ENCODE data around the gene NPY.

The NPY gene

DNA sequence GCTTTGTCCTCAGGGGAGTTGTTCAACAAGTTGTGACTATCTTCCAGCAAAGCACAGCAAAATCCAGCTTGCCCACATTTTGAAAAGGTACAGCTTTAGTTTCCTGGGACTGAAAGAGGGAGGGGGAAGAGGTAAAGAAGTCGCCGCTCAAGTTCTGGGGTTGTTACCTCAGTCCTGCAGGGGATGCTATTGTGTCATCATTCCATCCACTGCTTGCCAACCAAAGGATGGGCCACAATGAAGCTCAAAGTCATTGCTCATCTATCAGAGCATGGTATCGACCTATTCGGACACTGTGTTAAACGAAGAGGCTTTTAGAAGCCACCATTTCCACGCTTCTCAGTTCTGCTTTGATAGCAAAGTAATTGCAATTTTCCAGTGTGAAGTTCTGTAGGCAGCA is 34.3 kb downstream of the NPY start:
- no peak for DNase-seq

- no peak for DNase-seq
Observed at GRCh38 chr7:24319209-24319608, 35.2 kb downstream of the NPY start.

DNA sequence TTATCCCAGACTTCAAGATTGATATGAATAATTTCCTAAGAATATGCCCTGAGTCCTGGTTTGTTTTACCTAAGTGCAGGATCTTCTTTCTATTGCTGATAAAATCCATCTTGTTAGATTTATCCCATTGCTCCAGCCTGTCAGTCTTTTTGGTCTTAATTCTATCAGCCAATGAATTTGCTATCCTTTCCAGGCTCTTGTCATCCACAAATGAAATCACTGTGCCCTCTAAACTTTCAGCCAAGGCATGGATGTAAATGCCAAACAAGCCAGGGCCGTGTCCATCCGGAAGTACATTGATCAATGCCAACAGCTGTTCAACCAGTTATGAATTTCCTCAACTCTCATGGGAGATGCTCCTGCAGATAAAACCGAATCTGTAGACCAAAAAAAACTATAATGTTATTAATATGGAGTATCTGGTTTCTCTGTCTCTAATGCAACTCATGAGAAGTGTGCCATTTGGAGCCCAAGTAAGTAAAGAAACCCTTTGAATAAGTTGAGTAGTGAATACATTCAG is 40.0 kb downstream of the NPY start:
- DNase-seq: no peak

DNA sequence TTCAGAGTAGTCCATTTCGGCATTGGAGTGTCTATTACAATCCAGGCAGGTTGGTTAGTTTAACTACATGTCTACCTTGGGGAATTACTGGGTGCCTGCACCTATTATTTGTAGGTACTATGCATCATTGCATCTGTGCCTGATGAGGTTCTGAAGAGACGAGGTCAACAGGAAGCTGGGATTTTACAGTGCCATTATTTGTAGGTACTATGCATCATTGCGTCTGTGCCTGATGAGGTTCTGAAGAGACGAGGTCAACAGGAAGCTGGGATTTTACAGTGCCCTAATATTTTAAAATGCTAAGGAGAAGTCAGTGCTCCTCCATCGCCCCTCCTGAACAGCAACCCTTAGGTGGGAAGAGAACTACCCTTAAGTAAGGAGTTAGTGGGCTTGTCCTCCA is 41.7 kb downstream of the NPY start:
- no peak for DNase-seq

DNA sequence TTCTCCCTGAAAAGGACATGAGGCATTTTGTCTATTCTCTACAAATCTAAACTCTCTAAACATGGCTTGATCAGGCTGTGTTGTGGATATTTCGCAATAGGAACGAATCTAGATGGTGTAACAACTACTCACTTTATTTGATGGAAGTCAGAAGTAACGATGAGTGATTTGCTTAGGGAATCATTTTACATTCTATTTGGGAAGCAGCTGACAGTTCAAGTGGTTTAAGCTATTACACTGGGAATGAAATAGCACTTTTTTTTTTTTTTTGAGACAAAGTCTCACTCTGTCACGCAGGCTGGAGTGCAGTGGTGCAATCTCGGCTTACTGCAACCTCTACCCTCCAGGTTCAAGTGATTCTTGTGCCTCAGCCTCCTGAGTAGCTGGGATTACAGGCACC is 44.1 kb downstream of the NPY start:
- DNase-seq: no peak

GRCh38 chr7:24328894-24329293 is 44.9 kb downstream of the NPY start:
- DNase-seq: no peak

- DNase-seq: no peak
Observed at GRCh38 chr7:24334012-24334411, 50.0 kb downstream of the NPY start.

DNA sequence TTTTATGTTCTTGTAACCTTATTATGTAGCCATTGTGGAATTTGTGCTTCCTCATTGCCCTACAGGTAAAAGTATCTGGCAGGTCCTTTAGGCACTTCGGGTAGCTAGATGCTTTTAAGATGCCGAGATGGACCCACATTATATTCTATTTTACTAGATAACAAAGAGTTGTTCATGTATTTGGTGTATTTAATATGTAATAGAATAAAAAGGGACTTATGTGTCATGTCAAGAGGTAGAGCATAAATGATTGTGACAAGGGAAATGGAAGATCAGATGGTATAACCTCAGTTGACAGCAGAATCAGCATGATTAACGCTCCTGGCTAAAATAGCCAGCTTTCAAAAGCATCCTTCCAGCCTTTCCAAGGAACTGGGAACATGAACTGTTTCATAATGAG is 50.6 kb downstream of the NPY start:
- DNase-seq: no peak

DNA sequence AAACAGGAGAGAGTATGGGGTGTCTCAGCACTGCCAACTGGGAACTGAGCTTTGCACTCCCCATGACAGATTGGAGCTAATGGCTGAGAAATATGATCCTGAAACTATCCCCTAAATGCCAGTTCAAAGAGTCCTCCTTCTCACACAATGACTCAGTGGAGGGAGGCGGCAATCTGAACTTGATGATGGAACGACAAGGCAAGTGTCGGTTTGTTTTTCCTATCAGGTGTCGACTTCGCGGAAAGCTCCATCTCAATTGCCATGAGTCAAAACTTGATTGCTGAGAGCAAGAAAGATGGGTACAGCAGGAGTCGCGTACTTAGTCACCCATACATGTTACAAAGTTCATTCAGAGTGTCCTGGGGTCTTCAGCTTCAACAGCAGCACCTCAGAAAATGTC is 52.5 kb downstream of the NPY start:
- no peak for DNase-seq

DNA sequence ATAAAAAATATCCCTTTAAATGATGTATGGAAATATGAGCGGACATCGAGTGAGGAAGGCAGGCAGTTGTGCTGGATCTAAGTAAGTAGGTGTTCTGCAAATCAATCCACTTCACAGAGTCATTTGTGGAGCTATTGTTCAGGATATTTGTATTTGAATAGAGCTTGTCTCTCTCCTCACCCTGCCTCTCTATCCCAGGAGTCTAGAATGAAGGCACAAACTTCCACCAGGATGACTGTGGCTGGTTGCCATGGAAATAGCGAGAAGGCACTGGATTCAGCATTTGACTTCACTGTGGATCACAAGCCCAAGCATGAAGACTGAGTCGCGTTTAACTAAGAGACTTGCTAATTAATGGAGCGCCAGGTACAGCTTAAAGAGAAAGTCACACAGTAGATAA is 53.2 kb downstream of the NPY start:
- no peak for DNase-seq

DNA sequence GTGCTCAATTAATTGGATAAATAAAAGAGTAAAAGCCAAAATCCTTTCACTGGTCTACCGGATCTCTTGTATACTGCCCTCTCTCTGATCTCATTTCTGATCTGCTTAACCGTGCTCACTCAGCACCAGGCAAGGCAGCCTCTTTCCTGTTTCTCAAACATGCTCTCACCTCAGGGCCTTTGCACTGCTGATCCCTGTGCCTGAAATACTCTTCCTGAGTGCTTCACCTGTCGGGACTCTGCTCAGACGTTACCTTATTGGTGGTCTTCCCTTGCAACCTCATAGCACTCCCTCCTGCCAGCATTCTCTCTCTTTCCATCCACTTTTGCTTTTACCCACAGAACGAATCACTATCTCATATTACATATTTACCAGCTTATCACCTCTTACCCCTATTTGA is 55.6 kb downstream of the NPY start:
- no peak for DNase-seq

DNA sequence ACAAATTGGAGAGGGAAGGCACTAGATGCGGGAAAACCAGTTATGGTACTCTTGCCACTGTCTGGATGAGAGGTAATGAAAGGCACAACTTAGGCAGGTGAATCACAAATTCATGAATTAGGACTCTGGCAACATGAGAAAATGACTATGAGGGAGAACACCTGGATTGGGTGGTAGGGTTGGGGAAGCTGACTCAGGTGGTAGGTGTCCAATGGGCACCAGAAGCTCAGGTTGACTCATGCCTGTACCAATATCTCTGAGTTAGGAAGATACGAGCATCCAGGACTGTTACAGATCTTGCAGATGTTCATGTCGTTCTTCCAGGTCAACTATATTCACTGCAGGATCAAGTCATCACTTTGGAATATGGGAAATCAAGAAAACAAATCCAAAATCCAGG is 56.7 kb downstream of the NPY start:
- no peak for DNase-seq
